ENCODE results near the gene OR5A2.
"Not testable (repeated sequence)": the region's sequence is repeated elsewhere in the genome, so short reads cannot be mapped to it uniquely, and the experiment has no call there.

The OR5A2 gene

GRCh38 chr11:59448484-59448883 is 22.3 kb upstream of the OR5A2 start:
- no peak overlapping the region for H3K4me3 ChIP-seq (replicated peaks; ENCODE audit: low read depth, low read length)
- TF ChIP-seq, protein P1, sequence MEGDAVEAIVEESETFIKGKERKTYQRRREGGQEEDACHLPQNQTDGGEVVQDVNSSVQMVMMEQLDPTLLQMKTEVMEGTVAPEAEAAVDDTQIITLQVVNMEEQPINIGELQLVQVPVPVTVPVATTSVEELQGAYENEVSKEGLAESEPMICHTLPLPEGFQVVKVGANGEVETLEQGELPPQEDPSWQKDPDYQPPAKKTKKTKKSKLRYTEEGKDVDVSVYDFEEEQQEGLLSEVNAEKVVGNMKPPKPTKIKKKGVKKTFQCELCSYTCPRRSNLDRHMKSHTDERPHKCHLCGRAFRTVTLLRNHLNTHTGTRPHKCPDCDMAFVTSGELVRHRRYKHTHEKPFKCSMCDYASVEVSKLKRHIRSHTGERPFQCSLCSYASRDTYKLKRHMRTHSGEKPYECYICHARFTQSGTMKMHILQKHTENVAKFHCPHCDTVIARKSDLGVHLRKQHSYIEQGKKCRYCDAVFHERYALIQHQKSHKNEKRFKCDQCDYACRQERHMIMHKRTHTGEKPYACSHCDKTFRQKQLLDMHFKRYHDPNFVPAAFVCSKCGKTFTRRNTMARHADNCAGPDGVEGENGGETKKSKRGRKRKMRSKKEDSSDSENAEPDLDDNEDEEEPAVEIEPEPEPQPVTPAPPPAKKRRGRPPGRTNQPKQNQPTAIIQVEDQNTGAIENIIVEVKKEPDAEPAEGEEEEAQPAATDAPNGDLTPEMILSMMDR (IDR thresholded peaks at IDR 0.05; ENCODE audit: low read length, missing control alignments) = no peak
- DNase-seq (ENCODE audit: low read depth) = no peak

DNA sequence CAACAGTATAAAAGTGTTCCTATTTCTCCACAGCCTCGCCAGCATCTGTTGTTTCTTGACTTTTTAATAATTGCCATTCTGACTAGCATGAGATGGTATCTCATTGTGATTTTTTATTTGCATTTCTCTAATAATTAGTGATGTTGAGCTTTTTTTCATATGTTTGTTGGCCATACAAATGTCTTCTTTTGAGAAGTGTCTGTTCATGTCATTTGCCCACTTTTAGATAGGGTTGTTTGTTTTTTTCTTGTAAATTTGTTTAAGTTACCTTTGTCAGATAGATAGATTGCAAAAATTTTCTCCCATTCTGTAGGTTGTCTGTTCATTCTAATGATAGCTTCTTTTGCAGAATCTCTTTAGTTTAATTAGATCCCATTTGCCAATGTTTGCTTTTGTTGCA is 19.4 kb upstream of the OR5A2 start:
- not testable (repeated sequence) for DNase-seq (ENCODE audit: low read depth); H3K4me3 ChIP-seq (replicated peaks; ENCODE audit: low read depth, low read length)

DNA sequence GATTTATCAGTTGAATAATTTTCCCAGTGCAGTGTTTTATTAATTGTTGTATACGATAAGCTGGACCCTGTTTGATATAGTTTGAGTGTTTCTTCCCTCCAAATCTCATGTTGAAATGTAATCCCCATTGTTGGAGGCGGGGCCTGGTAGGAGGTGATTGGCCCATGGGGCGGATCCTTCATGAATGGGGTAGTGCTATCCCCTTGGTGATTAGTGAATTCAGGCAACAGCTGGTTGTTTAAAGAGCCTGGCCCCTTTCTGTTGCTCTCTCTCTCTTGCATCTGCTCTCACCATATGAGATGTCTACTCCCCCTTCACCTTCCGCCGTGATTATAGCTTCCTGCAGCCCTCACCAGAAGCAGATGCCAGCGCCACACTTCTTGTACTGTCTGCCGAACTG is 11.6 kb upstream of the OR5A2 start:
- no peak overlapping the region for H3K4me3 ChIP-seq (replicated peaks; ENCODE audit: low read depth, low read length)
- no peak for DNase-seq (ENCODE audit: low read depth)
- TF ChIP-seq, protein P1 (IDR thresholded peaks at IDR 0.05; ENCODE audit: low read length, missing control alignments) = no peak

DNA sequence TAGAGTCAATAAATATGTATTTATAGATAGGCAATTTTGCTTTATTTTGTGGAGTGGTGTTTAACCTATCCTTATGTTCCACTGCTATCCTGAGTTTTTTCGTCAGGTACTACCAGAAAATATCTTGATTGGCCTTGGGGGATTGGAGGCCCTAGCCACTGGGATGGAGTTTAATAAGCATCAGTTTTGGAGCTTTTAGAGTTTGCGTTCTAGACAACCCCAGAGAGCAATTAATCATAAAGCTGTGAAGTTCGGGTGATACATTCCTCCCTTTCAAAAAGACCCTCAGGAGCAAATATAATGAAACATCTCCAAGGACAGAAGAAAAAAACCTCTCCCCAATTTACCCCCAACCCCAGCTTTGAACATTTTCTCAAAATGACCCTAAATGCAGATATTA is 10.0 kb upstream of the OR5A2 start, which contains the start of gene OR5A1:
TSS of gene OR5A1 (plus strand) at position 301 of the 400 bp plus-strand sequence. CDS start 6,700 bp downstream, outside the sequence.
- no peak for DNase-seq (ENCODE audit: low read depth)
- TF ChIP-seq, protein P1 (IDR thresholded peaks at IDR 0.05; ENCODE audit: low read length, missing control alignments) = no peak
- no peak within 1 kb of the TSS for H3K4me3 ChIP-seq (replicated peaks; ENCODE audit: low read depth, low read length)

DNA sequence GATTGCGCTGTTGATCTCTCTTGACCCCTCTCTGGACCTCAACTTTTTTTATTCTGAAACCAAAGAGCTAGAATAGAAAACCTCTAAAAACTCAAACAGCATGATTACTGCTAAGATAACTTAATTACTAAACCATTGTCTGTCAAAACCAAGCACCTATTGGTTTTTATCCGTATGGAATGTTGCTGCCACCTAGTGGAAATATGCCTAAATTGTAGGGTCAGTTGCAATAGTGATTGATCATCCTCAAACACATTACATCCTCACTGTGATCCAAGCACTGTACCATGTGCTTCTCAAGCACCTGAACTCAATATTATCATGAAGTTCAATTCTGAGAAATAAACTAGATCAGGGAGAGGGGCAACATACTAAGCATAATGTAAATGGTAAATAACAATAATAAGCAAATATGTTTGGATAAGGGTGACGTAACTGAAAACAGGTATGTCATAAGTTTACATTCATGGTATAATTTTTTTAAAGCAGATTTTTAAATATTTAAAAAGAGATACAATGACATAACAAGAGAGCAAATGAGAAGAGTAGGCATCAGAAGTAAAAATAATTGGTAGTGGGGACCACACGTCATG is 3.8 kb upstream of the OR5A2 start:
- TF ChIP-seq, protein P1 (IDR thresholded peaks at IDR 0.05; ENCODE audit: low read length, missing control alignments) = peak; percentile 87
- H3K4me3 ChIP-seq (replicated peaks; ENCODE audit: low read depth, low read length) = no peak overlapping the region
- DNase-seq (ENCODE audit: low read depth) = peak; percentile 61

GRCh38 chr11:59427068-59427382 is 812 bp upstream of the OR5A2 start:
- TF ChIP-seq, protein P1 (IDR thresholded peaks at IDR 0.05; ENCODE audit: low read length, missing control alignments) = no peak
- no peak for DNase-seq (ENCODE audit: low read depth)
- no peak overlapping the region for H3K4me3 ChIP-seq (replicated peaks; ENCODE audit: low read depth, low read length)

DNA sequence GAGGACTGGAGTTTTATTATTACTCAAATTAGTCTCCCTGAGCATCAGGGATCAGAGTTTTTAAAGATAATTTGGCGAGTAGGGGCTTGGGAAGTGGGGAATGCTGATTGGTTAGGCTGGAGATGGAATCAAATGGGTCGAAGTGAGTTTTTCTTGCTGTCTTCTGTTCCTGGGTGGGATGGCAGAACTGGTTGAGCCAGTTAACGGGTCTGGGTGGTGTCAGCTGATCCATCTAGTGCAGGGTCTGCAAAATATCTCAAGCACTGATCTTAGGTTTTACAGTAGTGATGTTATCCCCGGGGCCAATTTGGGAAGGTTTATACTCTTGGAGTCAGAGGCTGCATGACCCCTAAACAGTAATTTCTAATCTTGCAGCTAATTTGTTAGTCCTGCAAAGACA is 1.1 kb downstream of the OR5A2 start:
- no peak overlapping the region for H3K4me3 ChIP-seq (replicated peaks; ENCODE audit: low read depth, low read length)
- DNase-seq (ENCODE audit: low read depth) = no peak
- TF ChIP-seq, protein P1 (IDR thresholded peaks at IDR 0.05; ENCODE audit: low read length, missing control alignments) = no peak

Measured in fibroblast of pulmonary artery (primary cell).